HG02623 (cell line): ENCODE measurements around the gene CRACDL.

ENCODE experiments used
- ATAC-seq: cut with Tn5 transposase; IDR thresholded peaks from one replicate; pipeline ENCODE4 v1.9.1; 2021; ENCODE audit warnings: moderate library complexity; ENCODE audit not compliant: unreplicated experiment

CRACDL gene

DNA sequence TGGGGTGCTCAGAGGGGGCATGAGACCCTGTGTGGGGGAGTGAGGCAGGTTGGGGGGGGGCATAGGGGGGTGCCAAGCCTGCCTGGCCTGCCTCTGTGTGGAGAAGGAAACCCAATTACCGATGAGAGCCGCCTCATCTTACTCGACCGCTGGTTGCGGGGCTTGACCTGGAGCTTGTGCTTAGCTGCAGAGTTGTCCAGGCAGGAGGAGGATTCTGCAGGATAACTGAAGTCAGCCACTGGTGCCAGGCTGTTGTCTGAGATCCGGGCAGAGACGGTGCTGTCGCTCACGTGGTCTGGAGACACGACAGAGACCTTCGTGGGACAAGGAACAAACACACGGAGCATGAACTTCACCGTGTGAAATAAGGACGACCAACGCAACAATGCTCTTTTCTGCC, 109.2 kb downstream of the CRACDL start:
- ATAC-seq: no peak

DNA sequence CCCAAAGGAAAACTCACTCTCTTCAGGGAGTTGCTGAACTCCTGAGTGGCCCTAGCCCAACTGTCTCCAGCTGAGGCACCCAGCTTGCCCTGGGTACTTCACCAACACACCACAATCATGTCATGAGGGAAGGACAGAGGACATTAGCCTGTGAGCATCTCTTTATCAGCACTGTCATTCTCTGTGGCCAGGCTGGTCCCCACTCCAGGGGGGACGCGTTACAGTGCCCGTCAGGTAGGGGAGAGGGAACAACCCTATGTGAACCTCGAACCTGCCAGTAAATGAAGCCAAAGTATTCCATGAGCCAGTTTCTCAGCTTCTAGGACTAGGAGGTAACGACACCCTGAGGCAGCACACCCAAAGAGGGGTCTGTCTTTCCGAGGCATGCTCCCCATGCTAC, 110.2 kb downstream of the CRACDL start:
- ATAC-seq: no peak

- no peak for ATAC-seq
Measured at GRCh38 chr2:98825404-98825803, 110.6 kb downstream of the CRACDL start.

DNA sequence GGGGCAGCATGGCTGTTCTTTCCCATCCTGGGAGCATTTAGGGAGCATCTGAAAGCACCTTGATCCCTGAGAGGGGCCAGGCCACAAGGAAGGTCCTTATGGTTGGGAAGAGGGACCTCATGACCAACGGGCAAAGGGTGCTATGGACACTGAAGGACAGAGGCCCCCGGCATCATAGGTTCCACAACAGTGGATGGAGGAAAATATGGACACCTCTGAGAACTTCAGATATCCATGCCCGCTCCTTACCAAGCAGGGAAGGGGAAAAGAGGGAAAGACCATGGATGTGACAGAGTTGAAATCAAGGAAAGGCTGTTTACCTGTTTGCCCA, 111.0 kb downstream of the CRACDL start:
- ATAC-seq: no peak

DNA sequence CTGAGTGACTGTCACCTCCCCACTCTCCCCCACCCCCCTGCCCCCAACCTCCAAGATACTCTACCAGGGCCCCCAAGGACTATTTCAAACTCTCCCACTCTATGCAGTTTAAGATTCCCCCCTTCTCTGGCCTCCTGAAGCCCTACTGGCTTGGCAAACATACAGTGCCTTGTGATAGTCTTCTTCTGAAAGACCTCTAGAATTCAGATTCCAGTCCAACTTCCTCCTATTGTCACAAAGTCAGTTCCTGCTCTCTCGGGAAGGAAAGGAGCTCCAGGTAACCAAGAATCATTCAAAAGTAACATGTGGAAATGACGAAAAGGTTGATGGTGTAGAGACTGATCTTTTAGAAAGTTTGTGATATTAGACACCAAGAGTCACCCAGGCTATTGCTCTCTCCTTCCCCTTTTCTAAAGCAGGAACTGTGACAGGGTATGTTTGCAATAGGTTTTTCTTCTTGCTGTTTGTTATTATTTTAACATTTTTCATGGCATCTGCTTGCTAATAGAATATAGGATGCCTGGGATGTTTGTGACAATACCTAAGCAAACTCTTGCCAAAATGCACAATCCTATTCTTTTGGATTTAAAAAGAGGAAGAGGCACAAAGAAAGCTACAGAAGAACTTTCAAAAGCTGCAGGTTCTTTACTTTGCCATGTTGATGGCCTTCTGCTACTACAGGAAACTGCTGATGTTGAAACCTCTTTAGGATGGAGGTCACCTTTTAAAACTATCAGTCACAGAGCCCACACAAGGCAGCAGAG, 111.6 kb downstream of the CRACDL start:
- ATAC-seq: no peak

GRCh38 chr2:98823196-98824170, 112.5 kb downstream of the CRACDL start:
- no peak for ATAC-seq

- ATAC-seq: no peak
Measured at GRCh38 chr2:98822301-98823164, 113.5 kb downstream of the CRACDL start.

DNA sequence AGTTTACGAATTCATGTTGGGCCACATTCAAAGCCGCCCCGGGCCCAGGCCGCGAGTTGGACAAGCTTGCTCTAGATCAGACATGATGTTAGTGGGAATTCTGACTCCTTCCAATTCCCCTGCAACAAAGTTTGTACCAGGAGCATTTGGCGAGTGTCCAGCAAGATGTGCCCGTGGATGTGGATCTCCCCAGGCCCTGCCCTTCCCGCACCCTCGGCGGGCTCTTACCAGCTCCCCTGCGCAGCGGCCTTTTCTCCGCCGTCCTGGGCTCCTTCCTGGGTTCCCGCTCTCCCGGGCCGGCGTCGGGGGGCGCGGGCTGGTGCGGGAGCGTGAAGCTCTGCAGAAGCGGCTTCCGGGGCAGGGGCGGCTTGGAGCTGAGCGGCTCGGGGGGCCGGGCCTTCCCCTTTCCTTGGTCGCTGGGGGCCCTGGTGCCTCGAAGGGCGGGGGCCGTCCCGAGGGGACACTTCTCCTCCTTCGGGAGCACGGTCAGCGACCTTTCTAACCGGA, 114.3 kb downstream of the CRACDL start:
- no peak for ATAC-seq

- no peak for ATAC-seq
Measured at GRCh38 chr2:98819231-98819766, 116.7 kb downstream of the CRACDL start.

GRCh38 chr2:98818164-98818563, 117.9 kb downstream of the CRACDL start:
- ATAC-seq: no peak

DNA sequence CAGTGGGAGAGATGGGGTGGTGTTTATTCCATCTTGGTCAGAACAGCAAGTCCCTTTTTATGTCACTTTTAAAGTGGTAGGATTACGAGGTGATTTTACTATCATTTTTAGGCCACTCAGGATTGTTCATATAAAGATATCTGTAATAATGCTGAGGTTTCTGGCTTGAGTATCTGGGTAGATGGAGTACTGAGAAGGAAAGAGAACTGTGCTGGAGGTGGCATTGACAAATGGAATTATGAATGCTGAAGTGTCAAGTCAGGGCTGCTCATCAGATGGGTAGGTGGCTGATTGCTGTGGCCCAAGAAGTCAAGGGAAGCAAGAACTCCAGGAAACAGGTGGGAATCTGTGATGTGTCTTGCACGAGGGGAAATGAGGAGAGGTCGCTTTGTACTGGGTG, 119.7 kb downstream of the CRACDL start:
- no peak for ATAC-seq

DNA sequence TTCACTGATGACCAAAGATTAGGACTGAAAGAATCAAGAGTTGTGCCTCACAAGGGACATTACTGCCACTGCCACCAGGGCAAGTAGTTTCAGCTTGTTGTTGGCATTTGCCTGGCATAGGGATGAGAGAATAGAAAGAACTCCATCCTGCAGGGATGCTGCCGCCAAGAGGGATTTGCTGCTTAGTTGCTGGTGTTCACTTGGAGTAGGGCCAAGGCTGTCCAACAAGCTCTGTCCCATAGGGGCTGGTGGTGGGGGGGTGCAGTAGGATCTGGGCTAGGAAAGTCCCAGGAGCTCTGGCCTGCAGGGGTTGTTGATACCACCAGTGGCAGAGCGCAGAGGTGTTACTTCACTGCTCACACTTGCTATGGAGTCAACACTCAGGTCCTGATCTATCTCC, 120.2 kb downstream of the CRACDL start:
- ATAC-seq: no peak

GRCh38 chr2:98811766-98812165, 124.3 kb downstream of the CRACDL start:
- no peak for ATAC-seq

GRCh38 chr2:98810588-98810928, 125.5 kb downstream of the CRACDL start:
- no peak for ATAC-seq

GRCh38 chr2:98809878-98810587, 126.0 kb downstream of the CRACDL start:
- ATAC-seq: no peak

DNA sequence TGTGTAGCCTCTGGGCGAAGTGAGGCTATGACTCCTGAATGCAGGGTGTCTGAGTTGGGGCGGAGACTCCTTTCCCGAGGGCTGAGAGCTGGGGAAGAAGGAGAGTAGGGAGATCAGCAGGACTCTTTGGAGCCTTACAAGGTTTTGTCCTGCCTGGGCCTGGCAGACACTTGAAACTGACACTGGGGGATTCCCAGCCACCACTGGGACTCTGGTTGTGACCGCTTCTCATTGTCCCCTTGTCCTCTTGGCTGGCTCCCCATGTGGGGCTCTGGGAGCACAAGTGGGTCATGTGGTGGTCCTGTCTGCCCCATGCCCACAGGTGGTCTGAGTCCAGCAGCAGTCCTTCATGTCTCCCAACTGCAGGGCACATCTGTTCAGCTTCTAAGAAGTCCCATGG, 126.9 kb downstream of the CRACDL start:
- ATAC-seq: no peak

DNA sequence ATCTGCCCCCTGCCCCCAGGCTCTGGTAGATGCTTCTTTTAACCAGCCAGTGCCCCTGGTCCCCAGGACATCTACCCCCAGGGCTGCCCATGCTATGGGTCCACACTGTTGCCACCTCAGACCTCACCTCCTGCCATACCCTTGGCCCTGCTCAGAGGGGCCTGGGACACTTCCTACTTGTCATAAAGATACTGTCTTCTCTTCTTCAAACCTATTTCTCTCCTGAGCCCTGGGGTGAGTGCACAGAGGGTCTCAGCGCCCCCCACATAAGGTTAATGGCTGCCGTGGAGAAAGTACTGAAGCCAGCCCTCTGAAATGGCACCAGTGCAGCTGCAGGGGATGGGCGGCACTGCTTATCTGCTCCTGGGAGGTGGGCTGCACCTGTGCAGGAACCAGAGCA, 127.5 kb downstream of the CRACDL start:
- ATAC-seq: no peak

DNA sequence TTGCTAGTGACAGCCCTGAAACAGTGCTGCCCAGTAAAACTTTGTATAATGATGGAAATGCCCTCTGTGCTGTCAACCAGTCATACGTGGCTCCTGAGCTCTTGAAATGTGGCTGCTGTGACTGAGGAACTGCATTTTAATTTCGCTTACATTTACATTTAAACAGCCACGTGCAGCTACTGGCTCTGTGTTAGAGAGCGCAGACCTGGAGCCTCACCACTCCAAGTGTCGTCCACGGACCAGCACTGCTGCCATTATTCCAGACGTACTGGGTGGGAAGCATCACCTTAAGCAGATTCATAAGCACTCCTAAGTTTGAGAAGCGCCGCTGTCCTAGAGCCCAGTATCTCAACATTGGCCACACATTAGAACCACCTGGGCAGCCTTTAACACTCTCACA, 128.1 kb downstream of the CRACDL start:
- no peak for ATAC-seq

- no peak for ATAC-seq
Measured at GRCh38 chr2:98807221-98807620, 128.8 kb downstream of the CRACDL start.

GRCh38 chr2:98806236-98806697, 129.8 kb downstream of the CRACDL start:
- ATAC-seq: no peak
